Breast epithelium (tissue), 3 donors: ENCODE data around the gene IFITM1.

Experiments
- CTCF ChIP-seq, 3 donors: fragments of 450-650 bp; IDR thresholded peaks; one replicate each; pipeline ENCODE4 v1.5.1; 2016 to 2017; ENCODE audit warnings: antibody characterized with exemption in 3 of 3, mild to moderate bottlenecking in 3 of 3, moderate library complexity in 3 of 3
- POLR2AphosphoS5 ChIP-seq, 3 donors: sonication (generic); formaldehyde crosslinking; IDR thresholded peaks; one replicate each; pipeline ENCODE4 v1.6.1; 2017; ENCODE audit warnings: antibody characterized with exemption in 3 of 3

GRCh38 chr11:326592-326841 is 12.7 kb downstream of the IFITM1 start:
- TF ChIP-seq CTCF (IDR thresholded peaks at IDR 0.05) (no peak), POLR2AphosphoS5 (IDR thresholded peaks at IDR 0.05) (no peak)
